A549 (cell line): ENCODE results near the gene SPATA17. TPM values are rescaled to one million over a fixed set of nuclear protein-coding genes. Genes with fewer than 3 reads are reported as not detected.
A peak's percentile ranks its signal among the peaks of the same experiment; 100 is the strongest.

Source experiments
- ATAC-seq, 2 experiments: fragments of 200-7000 bp in 1 of 2; fragments of >200 bp in 1 of 2; cut with Nextera tagmentation in 1 of 2; cut with Tn5 transposase in 1 of 2; 3 replicates each; pipeline versions ENCODE4 v1.8.0 to v1.9.1; 2018 to 2020; ENCODE audit warnings: mild to moderate bottlenecking in 1 of 2, moderate library complexity in 1 of 2
- CTCF ChIA-PET: fragments of 300-600 bp; sonication (Branson Sonifier 250); formaldehyde crosslinking; extraction: SDS; loops from one replicate; lab custom pipeline; 2021; ENCODE audit warnings: antibody characterized with exemption, inconsistent platforms; lab: Yijun Ruan, JAX
- POLR2A ChIA-PET: fragments of 350-600 bp; formaldehyde crosslinking; extraction: SDS; loops from one replicate; lab custom pipeline; 2021; ENCODE audit warnings: antibody characterized with exemption, inconsistent platforms; lab: Yijun Ruan, JAX
- DNase-seq, 2 experiments: peaks; one replicate each; pipeline versions ENCODE4 v3.0.0 to v3.0.0-alpha.2; 2011 to 2016; ENCODE audit warnings: low read depth in 1 of 2, low spot score in 1 of 2
- FAIRE-seq: peaks from 2 replicates; lab custom pipeline; 2011; peaks lifted over from hg19 to GRCh38; lab: Jason Lieb, UNC
- H3K27ac ChIP-seq, 2 experiments: fragments of >200 bp; sonication (Bioruptor Twin); formaldehyde crosslinking; 3 replicates each; pipeline ENCODE4 v1.5.1; 2016 to 2017
- H3K4me1 ChIP-seq: fragments of >200 bp; sonication (Bioruptor Twin); formaldehyde crosslinking; 3 replicates; pipeline ENCODE4 v1.6.1; 2016
- H3K4me2 ChIP-seq: fragments of >200 bp; sonication (Bioruptor Twin); formaldehyde crosslinking; 3 replicates; pipeline ENCODE4 v1.6.1; 2016
- H3K4me3 ChIP-seq: fragments of >200 bp; sonication (Bioruptor Twin); formaldehyde crosslinking; 3 replicates; pipeline ENCODE4 v1.5.1; 2016
- H3K9me3 ChIP-seq: fragments of >200 bp; sonication (Bioruptor Twin); formaldehyde crosslinking; 3 replicates; pipeline ENCODE4 v1.6.1; 2016
- ATOH8 ChIP-seq: fragments of 250-450 bp; sonication (Bioruptor Pico); IDR thresholded peaks from 2 replicates; pipeline ENCODE4 v1.5.0; 2020; ENCODE audit warnings: low read depth, mild to moderate bottlenecking, moderate library complexity
- BHLHE40 ChIP-seq: IDR thresholded peaks from 2 replicates; pipeline ENCODE4 v1.6.1; 2012; ENCODE audit warnings: low read depth, low read length, inconsistent platforms
- CBX2 ChIP-seq: fragments of 200-600 bp; sonication (generic); IDR thresholded peaks from 2 replicates; pipeline ENCODE4 v1.6.1; 2016; ENCODE audit warnings: low read depth, mild to moderate bottlenecking, borderline replicate concordance
- CHD4 ChIP-seq: fragments of 200-600 bp; sonication (generic); IDR thresholded peaks from 2 replicates; pipeline ENCODE4 v1.6.1; 2016; ENCODE audit warnings: antibody characterized with exemption, mild to moderate bottlenecking, borderline replicate concordance
- EP300 ChIP-seq, 2 experiments: fragments of >200 bp; sonication (Bioruptor Twin); formaldehyde crosslinking; IDR thresholded peaks; 2 replicates in 1 of 2; 3 replicates in 1 of 2; pipeline ENCODE4 v1.6.1; 2016 to 2017
- ESRRA ChIP-seq: fragments of 150-350 bp; IDR thresholded peaks from 2 replicates; pipeline ENCODE4 v1.6.1; 2014; ENCODE audit warnings: mild to moderate bottlenecking, low read length, borderline replicate concordance
- FOSB ChIP-seq: fragments of 250-450 bp; sonication (Bioruptor Pico); IDR thresholded peaks from 2 replicates; pipeline ENCODE4 v1.5.0; 2020; ENCODE audit warnings: mild to moderate bottlenecking, moderate library complexity
- GATA3 ChIP-seq: IDR thresholded peaks from 2 replicates; pipeline ENCODE4 v1.6.1; 2012; ENCODE audit warnings: borderline replicate concordance
- HES2 ChIP-seq: fragments of >200 bp; sonication (Bioruptor Twin); formaldehyde crosslinking; IDR thresholded peaks from 2 replicates; pipeline ENCODE4 v1.6.1; 2016
- HEYL ChIP-seq: fragments of 250-450 bp; sonication (Bioruptor Pico); IDR thresholded peaks from 2 replicates; pipeline ENCODE4 v1.8.0; 2021; ENCODE audit warnings: mild to moderate bottlenecking, moderate library complexity
- HMGXB4 ChIP-seq: fragments of 250-450 bp; sonication (Bioruptor Pico); IDR thresholded peaks from 2 replicates; pipeline ENCODE4 v1.5.0; 2021; ENCODE audit warnings: mild to moderate bottlenecking, moderate library complexity, borderline replicate concordance
- HOXA7 ChIP-seq: fragments of 250-450 bp; sonication (Bioruptor Pico); IDR thresholded peaks from 2 replicates; pipeline ENCODE4 v1.5.0; 2020; ENCODE audit warnings: mild to moderate bottlenecking, moderate library complexity
- MAFK ChIP-seq: fragments of 450-650 bp; IDR thresholded peaks from 2 replicates; pipeline ENCODE4 v1.6.1; 2014; ENCODE audit not compliant: partially characterized antibody
- MAZ ChIP-seq: fragments of 150-350 bp; IDR thresholded peaks from 2 replicates; pipeline ENCODE4 v1.6.1; 2014; ENCODE audit warnings: antibody characterized with exemption, low read depth, low read length, borderline replicate concordance
- MYC ChIP-seq: IDR thresholded peaks from 2 replicates; pipeline ENCODE4 v1.6.1; 2012; ENCODE audit warnings: mild to moderate bottlenecking, inconsistent platforms, low read length, improper control_type of control experiment, borderline replicate concordance
- PBX3 ChIP-seq: IDR thresholded peaks from 2 replicates; pipeline ENCODE4 v1.6.1; 2012
- RAD21 ChIP-seq, 2 experiments: fragments of >200 bp in 1 of 2; sonication (Bioruptor Twin) in 1 of 2; formaldehyde crosslinking in 1 of 2; IDR thresholded peaks in 1 of 2; conservative IDR thresholded peaks in 1 of 2; 2 replicates in 1 of 2; 3 replicates in 1 of 2; pipeline ENCODE4 v1.6.1; 2012 to 2018; ENCODE audit warnings: inconsistent platforms in 1 of 2
- RARB ChIP-seq: fragments of 250-450 bp; sonication (Bioruptor Pico); IDR thresholded peaks from 2 replicates; pipeline ENCODE4 v1.8.0; 2021; ENCODE audit warnings: mild to moderate bottlenecking, moderate library complexity
- REST ChIP-seq: fragments of 200-600 bp; sonication (generic); IDR thresholded peaks from 2 replicates; pipeline ENCODE4 v1.6.1; 2016; ENCODE audit warnings: antibody characterized with exemption, mild to moderate bottlenecking, moderate library complexity
- RNF2 ChIP-seq: fragments of 200-600 bp; sonication (generic); IDR thresholded peaks from 2 replicates; pipeline ENCODE4 v1.6.1; 2016; ENCODE audit warnings: low read depth, mild to moderate bottlenecking, antibody characterized with exemption, moderate library complexity, borderline replicate concordance
- SREBF2 ChIP-seq: fragments of 450-650 bp; IDR thresholded peaks from 2 replicates; pipeline ENCODE4 v1.6.1; 2014; ENCODE audit warnings: mild to moderate bottlenecking, moderate library complexity
- USF2 ChIP-seq: fragments of 450-650 bp; IDR thresholded peaks from 2 replicates; pipeline ENCODE4 v1.6.1; 2014; ENCODE audit warnings: antibody characterized with exemption
- ZSCAN20 ChIP-seq: fragments of 250-450 bp; sonication (Bioruptor Pico); IDR thresholded peaks from 2 replicates; pipeline ENCODE4 v1.8.0; 2022; ENCODE audit warnings: mild to moderate bottlenecking, moderate library complexity
- WGBS: methylation state at CpG from one replicate; pipeline ENCODE4 v1.1.6; 2017; ENCODE audit errors: missing lambda C conversion rate; 5-methylcytosine and 5-hydroxymethylcytosine counted together
- polyA plus RNA-seq, 4 experiments: library from polyadenylated mRNA; depleted of rRNA in 3 of 4; stranded (reverse); fragments of >200 nt; fragmentation: RNase III in 1 of 4; extraction: RNeasy Plus Mini Kit Qiagen cat#74134 plus additional on column Dnase treatment in 1 of 4; gene quantifications; 2 replicates in 3 of 4; 3 replicates in 1 of 4; pipeline ENCODE4 v1.2.3, GENCODE V29; 2011 to 2017
- TF ChIP-seq, protein P1 (sequence below): IDR thresholded peaks from 2 replicates; pipeline ENCODE4 v1.6.1; 2012
- TF ChIP-seq, protein P2 (sequence below): fragments of 150-350 bp; IDR thresholded peaks from 2 replicates; pipeline ENCODE4 v1.6.1; 2014; ENCODE audit warnings: low read depth, mild to moderate bottlenecking, low read length

The SPATA17 gene
- polyA plus RNA-seq, 2 of the 4 experiments (the other 2 are of a cell fraction), result 3.3 to 5.0 TPM

GRCh38 chr1:217590598-217590997 lies 40.5 kb upstream of the SPATA17 start:
- Histone ChIP-seq H3K4me3 (no peak overlapping the region), H3K27ac (no peak overlapping the region), H3K4me2 (no peak overlapping the region), H3K9me3 (no peaks in the 10 kb centered on the region), H3K4me1 (no peaks in the 10 kb centered on the region)
- ATAC-seq (peak in 1 of 2 experiments; percentile 50; a peak in 2 of 6 replicates), FAIRE-seq (no peak), DNase-seq (peak in 1 of 2 experiments; percentile 1)
- TF ChIP-seq RARB (CRISPR knock-in tag) (no peak), EP300 (IDR thresholded peaks at IDR 0.05) (no peak), FOSB (no peak), USF2 (no peak), HMGXB4 (CRISPR knock-in tag) (no peak), ATOH8 (CRISPR knock-in tag) (no peak), RNF2 (no peak), MAFK (no peak), HES2 (no peak), HOXA7 (no peak)
- TF ChIP-seq, protein P1, sequence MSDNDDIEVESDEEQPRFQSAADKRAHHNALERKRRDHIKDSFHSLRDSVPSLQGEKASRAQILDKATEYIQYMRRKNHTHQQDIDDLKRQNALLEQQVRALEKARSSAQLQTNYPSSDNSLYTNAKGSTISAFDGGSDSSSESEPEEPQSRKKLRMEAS, result no peak
- ChIA-PET CTCF (no interaction called here), POLR2A (no interaction called here)
- WGBS, result 86% methylated on average over 2 of the region's 2 CpGs

GRCh38 chr1:217599154-217599553 lies 32.0 kb upstream of the SPATA17 start:
- TF ChIP-seq BHLHE40 (no peak), GATA3 (no peak), CHD4 (no peak), ATOH8 (CRISPR knock-in tag) (no peak), SREBF2 (no peak), HES2 (no peak), ESRRA (no peak), MAFK (no peak), MYC (no peak), MAZ (no peak), PBX3 (no peak), HEYL (CRISPR knock-in tag) (no peak), RARB (CRISPR knock-in tag) (no peak), ZSCAN20 (CRISPR knock-in tag) (no peak), RAD21 (conservative IDR thresholded peaks at IDR 0.05 in 1 of 2, IDR thresholded peaks at IDR 0.05 in 1 of 2) (no peak), REST (no peak), CBX2 (no peak)
- TF ChIP-seq, protein P2, sequence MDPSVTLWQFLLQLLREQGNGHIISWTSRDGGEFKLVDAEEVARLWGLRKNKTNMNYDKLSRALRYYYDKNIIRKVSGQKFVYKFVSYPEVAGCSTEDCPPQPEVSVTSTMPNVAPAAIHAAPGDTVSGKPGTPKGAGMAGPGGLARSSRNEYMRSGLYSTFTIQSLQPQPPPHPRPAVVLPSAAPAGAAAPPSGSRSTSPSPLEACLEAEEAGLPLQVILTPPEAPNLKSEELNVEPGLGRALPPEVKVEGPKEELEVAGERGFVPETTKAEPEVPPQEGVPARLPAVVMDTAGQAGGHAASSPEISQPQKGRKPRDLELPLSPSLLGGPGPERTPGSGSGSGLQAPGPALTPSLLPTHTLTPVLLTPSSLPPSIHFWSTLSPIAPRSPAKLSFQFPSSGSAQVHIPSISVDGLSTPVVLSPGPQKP, result no peak

More at GRCh38 chr1:217599154-217599553, 32.0 kb upstream of the SPATA17 start:
- POLR2A ChIA-PET, result no interaction called here
- H3K4me1 ChIP-seq, result no peaks in the 10 kb centered on the region
- 90% methylated on average over 2 of the region's 2 CpGs for WGBS
- H3K4me3 ChIP-seq, result no peak overlapping the region
- CTCF ChIA-PET, result no interaction called here
- DNase-seq (no peak), FAIRE-seq (no peak), ATAC-seq (no peak)
- H3K9me3 ChIP-seq, result no peaks in the 10 kb centered on the region
- no peak overlapping the region for H3K4me2 ChIP-seq
- no peak overlapping the region for H3K27ac ChIP-seq
